ENCODE measurements around the gene CDC7. TPM values are rescaled to one million over a fixed set of nuclear protein-coding genes. Genes with fewer than 3 reads are reported as not detected.

The CDC7 gene
- total and polyA plus RNA-seq, 4 donors: 3.6 to 8.3 (median 4.6) TPM

DNA sequence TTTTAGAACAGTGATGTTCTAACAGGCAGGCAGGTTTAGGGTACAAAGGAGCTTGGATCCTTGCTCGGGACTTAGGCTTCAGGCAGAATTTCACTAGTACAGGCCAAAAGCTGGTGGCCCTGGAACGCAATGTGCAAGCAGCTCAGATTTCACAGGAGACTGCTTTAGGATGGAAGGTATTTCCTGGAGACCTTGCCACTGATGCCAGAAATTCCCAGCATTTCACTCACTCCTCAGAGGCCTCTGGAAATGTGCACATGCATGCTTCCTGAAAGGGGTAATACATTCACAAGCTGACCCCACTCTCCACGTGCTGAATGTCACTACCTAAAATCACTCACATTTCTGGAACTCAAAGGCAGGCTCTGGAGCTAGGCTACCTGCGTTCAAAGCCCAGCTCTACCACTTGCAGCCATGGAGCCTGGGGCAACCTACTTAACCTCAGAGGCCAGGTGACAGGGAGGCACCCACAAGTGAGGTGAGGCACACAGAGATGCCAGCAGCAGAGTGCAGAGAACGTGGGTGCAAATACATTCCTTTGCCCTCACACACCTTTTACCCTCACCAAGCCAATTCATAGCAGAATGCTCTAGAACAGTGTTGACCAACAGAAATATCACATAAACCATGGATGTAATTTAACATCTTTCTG is 56.5 kb downstream of the CDC7 start:
- H3K4me3 ChIP-seq: no peak overlapping the region
- peak overlapping the region in 1 of 2 donors; percentile 83 for H3K27ac ChIP-seq (ENCODE audit: low read depth in 1 of 2, low read length in 1 of 2)
- no peaks in the 10 kb centered on the region for H3K27me3 ChIP-seq (ENCODE audit: control insufficient read depth in 3 of 3, insufficient read depth in 3 of 3, low read length in 2 of 3)
- no peak overlapping the region for H3K9ac ChIP-seq (ENCODE audit: insufficient read depth in 1 of 2, low read length in 2 of 2)
- no peak for ATAC-seq (ENCODE audit: insufficient read depth, low FRiP score)
- H3K36me3 ChIP-seq (ENCODE audit: control insufficient read depth in 4 of 4, insufficient read depth in 4 of 4, low read length in 4 of 4): no peaks in the 10 kb centered on the region
- TF ChIP-seq CTCF (IDR thresholded peaks at IDR 0.05; ENCODE audit: control extremely low read depth, extremely low read depth): no peak
- H3K9me3 ChIP-seq (ENCODE audit: control insufficient read depth in 4 of 4, insufficient read depth in 3 of 4, low read length in 3 of 4): no peaks in the 10 kb centered on the region
- WGBS, 2 donors: 71 to 83% methylated on average over 5 of the region's 5 CpGs
- H3K4me1 ChIP-seq (ENCODE audit: control insufficient read depth in 5 of 5, insufficient read depth in 5 of 5, low read length in 5 of 5): peaks cover 0 to 19% (median 9%) of the 10 kb centered on the region in 5 donors
- no peak for DNase-seq

DNA sequence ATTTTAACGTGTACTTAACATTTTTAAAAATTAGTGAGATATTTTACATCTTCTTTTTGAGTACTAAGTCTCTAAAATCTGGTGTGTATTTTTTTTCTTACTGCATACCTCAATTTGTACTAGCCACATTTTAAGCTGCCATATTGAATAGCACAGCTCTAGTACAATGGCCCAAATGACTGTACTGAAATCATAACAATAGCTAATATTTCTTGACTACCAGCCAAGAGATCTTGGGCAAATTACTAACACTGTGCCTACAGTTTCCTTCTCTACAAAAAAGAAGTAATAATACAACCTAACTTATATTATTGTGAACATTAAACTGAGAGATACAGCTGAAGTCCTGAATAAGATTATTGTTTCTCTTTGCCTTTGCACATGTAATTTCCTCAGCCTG is 57.2 kb downstream of the CDC7 start:
- WGBS, 2 donors: 42 to 100% methylated on average over 1 of the region's 1 CpG
- DNase-seq (no peak), ATAC-seq (ENCODE audit: insufficient read depth, low FRiP score) (no peak)
- H3K4me3 ChIP-seq: no peak overlapping the region
- H3K27me3 ChIP-seq (ENCODE audit: control insufficient read depth in 3 of 3, insufficient read depth in 3 of 3, low read length in 2 of 3): no peaks in the 10 kb centered on the region
- no peaks in the 10 kb centered on the region for H3K36me3 ChIP-seq (ENCODE audit: control insufficient read depth in 4 of 4, insufficient read depth in 4 of 4, low read length in 4 of 4)
- no peaks in the 10 kb centered on the region for H3K9me3 ChIP-seq (ENCODE audit: control insufficient read depth in 4 of 4, insufficient read depth in 3 of 4, low read length in 3 of 4)
- TF ChIP-seq CTCF (IDR thresholded peaks at IDR 0.05; ENCODE audit: control extremely low read depth, extremely low read depth): no peak
- no peak overlapping the region for H3K9ac ChIP-seq (ENCODE audit: insufficient read depth in 1 of 2, low read length in 2 of 2)
- peaks cover 0 to 20% (median 9%) of the 10 kb centered on the region in 5 donors for H3K4me1 ChIP-seq (ENCODE audit: control insufficient read depth in 5 of 5, insufficient read depth in 5 of 5, low read length in 5 of 5)
- no peak overlapping the region for H3K27ac ChIP-seq (ENCODE audit: low read depth in 1 of 2, low read length in 1 of 2)

DNA sequence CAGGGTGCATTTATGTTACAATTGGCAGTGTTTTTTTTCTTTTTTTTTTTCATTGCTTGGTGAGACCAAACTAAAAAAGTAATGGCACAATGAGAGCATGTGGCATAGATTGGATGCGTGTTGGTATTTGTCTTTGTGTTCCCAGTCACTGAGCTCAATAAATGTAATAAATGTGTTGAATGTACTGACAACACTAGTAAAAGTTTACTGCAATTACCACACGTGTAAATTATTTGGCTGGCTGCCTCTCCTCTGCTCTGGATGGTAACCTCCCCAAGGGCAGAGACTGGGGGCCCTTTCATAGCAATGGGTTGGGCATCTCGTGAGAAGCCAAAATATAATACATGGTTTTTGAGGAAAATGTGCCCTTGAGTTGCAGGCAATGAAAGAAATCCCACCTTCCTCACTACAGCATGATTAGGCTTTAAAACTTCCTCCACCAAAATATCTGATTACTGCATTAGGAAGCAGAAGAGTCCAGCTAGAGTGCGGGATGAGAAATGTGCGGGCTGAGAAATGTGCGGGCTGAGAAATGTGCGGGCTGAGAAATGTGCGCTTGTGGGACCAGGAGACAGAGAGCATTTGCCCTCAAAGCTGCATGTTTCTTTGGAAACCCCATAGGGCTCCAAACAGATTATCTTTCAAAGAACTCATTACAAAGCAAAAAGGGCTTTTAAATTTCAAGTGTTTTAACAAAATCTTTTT is 58.5 kb downstream of the CDC7 start:
- H3K4me1 ChIP-seq (ENCODE audit: control insufficient read depth in 5 of 5, insufficient read depth in 5 of 5, low read length in 5 of 5): peaks cover 0 to 20% (median 9%) of the 10 kb centered on the region in 5 donors
- no peaks in the 10 kb centered on the region for H3K27me3 ChIP-seq (ENCODE audit: control insufficient read depth in 3 of 3, insufficient read depth in 3 of 3, low read length in 2 of 3)
- no peak for TF ChIP-seq CTCF (IDR thresholded peaks at IDR 0.05; ENCODE audit: control extremely low read depth, extremely low read depth)
- WGBS, 2 donors: 79 to 82% methylated on average over 8 of the region's 8 CpGs
- no peak for ATAC-seq (ENCODE audit: insufficient read depth, low FRiP score)
- no peak overlapping the region for H3K9ac ChIP-seq (ENCODE audit: insufficient read depth in 1 of 2, low read length in 2 of 2)
- no peak overlapping the region for H3K4me3 ChIP-seq
- H3K9me3 ChIP-seq (ENCODE audit: control insufficient read depth in 4 of 4, insufficient read depth in 3 of 4, low read length in 3 of 4): peaks cover 0 to 5% (median 0%) of the 10 kb centered on the region in 4 donors
- DNase-seq: no peak
- no peak overlapping the region for H3K27ac ChIP-seq (ENCODE audit: low read depth in 1 of 2, low read length in 1 of 2)
- H3K36me3 ChIP-seq (ENCODE audit: control insufficient read depth in 4 of 4, insufficient read depth in 4 of 4, low read length in 4 of 4): no peaks in the 10 kb centered on the region

Measured in lung (tissue), 12 donors.